ENCODE results near the gene RHCE.

DNA sequence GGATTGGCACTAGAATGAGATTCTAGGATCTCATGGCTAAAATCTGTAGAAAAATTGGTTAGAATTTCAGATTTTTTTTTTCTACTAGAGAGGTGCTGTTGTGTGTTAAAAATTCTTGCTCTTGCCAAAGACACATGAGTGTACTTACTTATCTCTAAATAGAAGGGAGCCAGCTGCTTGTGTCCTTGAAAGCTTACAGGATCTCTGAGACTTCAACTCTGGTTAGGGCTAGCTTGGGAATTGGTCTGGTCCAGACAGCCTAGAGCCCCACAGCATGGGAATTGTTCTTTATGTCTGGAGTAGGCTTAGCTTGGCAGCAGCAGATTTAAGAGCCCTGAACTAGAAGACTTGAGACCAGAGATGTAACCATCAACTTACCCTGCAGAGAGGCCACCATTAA, 47.4 kb upstream of the RHCE start:
- TF ChIP-seq, protein P1, sequence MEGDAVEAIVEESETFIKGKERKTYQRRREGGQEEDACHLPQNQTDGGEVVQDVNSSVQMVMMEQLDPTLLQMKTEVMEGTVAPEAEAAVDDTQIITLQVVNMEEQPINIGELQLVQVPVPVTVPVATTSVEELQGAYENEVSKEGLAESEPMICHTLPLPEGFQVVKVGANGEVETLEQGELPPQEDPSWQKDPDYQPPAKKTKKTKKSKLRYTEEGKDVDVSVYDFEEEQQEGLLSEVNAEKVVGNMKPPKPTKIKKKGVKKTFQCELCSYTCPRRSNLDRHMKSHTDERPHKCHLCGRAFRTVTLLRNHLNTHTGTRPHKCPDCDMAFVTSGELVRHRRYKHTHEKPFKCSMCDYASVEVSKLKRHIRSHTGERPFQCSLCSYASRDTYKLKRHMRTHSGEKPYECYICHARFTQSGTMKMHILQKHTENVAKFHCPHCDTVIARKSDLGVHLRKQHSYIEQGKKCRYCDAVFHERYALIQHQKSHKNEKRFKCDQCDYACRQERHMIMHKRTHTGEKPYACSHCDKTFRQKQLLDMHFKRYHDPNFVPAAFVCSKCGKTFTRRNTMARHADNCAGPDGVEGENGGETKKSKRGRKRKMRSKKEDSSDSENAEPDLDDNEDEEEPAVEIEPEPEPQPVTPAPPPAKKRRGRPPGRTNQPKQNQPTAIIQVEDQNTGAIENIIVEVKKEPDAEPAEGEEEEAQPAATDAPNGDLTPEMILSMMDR (IDR thresholded peaks at IDR 0.05; ENCODE audit: low read depth, low read length), result no peak
- TF ChIP-seq POLR2A (IDR thresholded peaks at IDR 0.05; ENCODE audit: extremely low read depth, insufficient read length) (no peak), MYC (IDR thresholded peaks at IDR 0.05; ENCODE audit: low read depth, low read length) (no peak)
- TF ChIP-seq, protein P2, sequence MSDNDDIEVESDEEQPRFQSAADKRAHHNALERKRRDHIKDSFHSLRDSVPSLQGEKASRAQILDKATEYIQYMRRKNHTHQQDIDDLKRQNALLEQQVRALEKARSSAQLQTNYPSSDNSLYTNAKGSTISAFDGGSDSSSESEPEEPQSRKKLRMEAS (IDR thresholded peaks at IDR 0.05; ENCODE audit: low read depth, low read length), result no peak

All from NB4 (cell line).